GM20000 (cell line): ENCODE data around the gene S1PR4.

Experiments used
- DNase-seq: peaks from one replicate; pipeline ENCODE4 v3.0.0; 2012; ENCODE audit warnings: low spot score
- TF ChIP-seq, protein P1 (sequence below): IDR thresholded peaks from 2 replicates; pipeline ENCODE4 v1.5.1; 2012; ENCODE audit warnings: mild to moderate bottlenecking, control low read depth; ENCODE audit errors: extremely low read depth, missing control alignments

Gene S1PR4

DNA sequence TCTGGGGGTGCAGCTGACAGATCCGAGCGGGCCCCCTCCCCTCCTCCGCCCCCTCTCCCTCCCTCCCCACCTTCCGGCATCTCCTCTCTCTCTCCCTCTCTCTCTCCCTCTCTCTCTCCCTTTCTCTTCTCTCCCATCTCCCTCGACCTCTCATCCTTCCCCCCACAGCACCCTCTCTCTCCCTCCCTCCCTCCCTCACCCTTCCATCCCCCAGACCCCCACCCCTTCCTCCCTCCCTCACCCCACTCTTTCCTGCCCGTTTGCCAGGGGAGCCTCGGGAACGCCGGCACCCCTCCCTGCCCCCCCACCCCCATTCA, 46.6 kb downstream of the S1PR4 start:
- TF ChIP-seq, protein P1, sequence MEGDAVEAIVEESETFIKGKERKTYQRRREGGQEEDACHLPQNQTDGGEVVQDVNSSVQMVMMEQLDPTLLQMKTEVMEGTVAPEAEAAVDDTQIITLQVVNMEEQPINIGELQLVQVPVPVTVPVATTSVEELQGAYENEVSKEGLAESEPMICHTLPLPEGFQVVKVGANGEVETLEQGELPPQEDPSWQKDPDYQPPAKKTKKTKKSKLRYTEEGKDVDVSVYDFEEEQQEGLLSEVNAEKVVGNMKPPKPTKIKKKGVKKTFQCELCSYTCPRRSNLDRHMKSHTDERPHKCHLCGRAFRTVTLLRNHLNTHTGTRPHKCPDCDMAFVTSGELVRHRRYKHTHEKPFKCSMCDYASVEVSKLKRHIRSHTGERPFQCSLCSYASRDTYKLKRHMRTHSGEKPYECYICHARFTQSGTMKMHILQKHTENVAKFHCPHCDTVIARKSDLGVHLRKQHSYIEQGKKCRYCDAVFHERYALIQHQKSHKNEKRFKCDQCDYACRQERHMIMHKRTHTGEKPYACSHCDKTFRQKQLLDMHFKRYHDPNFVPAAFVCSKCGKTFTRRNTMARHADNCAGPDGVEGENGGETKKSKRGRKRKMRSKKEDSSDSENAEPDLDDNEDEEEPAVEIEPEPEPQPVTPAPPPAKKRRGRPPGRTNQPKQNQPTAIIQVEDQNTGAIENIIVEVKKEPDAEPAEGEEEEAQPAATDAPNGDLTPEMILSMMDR, result no peak
- no peak for DNase-seq

DNA sequence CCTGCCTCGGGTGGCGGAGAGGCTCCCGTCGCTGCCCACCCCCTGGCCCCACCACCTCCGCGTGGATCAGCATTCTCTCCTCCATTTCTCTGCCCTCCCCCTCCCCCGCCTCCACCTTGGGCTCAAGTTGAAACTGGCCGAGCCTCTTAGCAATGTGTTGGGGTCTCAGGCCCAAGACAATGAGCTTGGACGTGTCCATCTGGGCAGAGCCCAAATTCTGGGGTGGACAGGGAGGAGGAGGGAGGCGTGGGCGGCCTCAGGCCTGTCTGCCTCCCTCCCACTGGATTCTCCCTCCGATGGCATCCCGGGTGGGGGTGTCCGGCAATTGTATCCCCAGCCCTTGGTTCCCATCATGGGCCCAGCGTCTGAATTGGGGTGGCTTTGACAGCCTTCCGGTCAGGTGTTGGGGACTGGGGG, 47.1 kb downstream of the S1PR4 start:
- TF ChIP-seq, protein P1, result no peak
- DNase-seq, result peak; percentile 40

DNA sequence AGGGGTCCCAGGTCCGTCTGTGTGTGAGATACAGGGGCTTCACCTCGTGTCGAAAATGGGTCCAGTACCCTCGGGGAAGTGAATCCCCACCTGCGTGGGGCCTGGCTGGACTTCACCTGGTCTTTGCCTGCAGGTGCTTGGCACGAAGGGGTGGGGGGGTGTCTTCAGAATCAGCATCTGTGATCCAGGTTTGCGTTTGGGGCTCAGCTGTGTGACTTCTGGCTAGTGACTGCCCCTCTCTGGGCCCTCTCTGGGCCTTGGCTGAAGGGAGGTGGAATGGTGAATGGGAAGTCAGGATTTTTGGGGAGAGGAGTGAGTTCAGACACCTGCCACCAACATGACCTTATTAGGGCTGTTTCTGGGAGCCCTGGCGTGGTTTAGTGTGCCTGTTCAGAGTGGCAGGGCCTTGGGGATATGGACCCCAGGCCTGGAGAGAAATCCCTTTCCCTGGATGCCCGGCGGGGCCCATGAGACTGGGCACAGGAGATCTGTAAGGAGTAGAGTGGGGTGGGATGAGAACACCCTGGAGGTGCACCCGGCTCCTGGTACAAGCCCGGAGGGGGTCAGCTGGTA, 48.6 kb downstream of the S1PR4 start:
- TF ChIP-seq, protein P1, result no peak

DNA sequence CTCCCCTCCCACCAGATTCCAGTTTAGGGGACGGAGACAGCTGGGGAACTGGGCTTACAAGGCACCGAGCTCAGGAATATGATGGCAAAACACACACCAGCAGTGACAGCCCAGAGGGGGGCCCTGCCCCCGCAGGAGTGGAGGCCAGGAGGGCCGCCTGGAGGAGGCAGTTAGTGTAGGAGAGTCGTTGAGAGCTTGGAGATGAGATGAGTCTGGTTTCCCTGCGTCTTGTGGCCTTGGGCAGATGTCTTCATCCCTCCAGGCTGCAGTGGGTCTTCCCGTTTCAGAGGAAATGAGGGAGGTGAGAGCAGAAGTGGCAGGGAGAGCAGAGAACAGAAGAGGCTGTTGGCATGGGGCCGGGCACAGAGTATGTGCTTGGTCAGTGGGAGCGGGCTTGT, 50.8 kb downstream of the S1PR4 start:
- no peak for DNase-seq
- TF ChIP-seq, protein P1, result no peak

More for the DNA sequence above, 48.6 kb downstream of the S1PR4 start:
- peak; percentile 39 for DNase-seq
